Stimulated activated CD4-positive, alpha-beta T cell treated with anti-CD3 and anti-CD28 coated beads, Interleukin-4, amount 100 ng/mL, for 24 hours (primary cell): ENCODE results near the gene RPS6KA2.

Source experiments
- DNase-seq: peaks from one replicate; pipeline ENCODE4 v3.0.0-alpha.2; 2020

The RPS6KA2 gene

DNA sequence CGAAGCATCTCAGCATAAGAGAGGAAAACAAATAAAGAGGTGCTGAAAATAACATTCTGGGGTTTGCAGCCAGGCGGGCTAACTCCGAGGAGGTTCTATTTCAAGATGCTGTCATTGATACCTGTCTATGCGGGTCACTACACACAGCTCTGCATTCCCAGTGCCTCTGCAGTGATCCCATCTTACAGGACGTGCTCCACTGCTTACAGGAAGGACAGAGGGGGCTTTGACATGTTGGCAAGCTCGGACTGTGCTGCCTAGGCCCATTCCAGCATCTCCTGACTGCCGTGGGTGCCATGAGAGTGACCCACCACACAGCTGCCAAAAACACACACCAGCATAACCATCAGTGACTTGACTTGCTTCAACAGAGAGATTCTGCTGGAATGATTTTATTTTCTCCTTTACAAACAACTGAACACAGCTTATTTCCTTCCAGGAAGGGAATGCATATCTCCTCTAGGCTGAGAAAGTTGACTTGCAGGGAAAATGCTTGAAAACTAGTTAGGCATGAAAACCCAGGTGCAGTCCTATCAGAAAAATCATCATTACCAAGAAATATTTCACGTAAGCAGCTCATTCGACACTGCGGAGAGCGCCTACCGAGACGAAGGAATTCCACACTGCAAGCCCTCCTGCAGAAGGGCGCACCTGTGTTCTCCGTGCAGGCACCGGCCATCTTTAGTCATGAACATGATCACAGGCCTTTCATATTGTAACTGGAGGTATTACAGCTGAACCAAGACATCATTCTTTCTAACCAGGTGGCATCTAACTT is 103.1 kb downstream of the RPS6KA2 start:
- no peak for DNase-seq

DNA sequence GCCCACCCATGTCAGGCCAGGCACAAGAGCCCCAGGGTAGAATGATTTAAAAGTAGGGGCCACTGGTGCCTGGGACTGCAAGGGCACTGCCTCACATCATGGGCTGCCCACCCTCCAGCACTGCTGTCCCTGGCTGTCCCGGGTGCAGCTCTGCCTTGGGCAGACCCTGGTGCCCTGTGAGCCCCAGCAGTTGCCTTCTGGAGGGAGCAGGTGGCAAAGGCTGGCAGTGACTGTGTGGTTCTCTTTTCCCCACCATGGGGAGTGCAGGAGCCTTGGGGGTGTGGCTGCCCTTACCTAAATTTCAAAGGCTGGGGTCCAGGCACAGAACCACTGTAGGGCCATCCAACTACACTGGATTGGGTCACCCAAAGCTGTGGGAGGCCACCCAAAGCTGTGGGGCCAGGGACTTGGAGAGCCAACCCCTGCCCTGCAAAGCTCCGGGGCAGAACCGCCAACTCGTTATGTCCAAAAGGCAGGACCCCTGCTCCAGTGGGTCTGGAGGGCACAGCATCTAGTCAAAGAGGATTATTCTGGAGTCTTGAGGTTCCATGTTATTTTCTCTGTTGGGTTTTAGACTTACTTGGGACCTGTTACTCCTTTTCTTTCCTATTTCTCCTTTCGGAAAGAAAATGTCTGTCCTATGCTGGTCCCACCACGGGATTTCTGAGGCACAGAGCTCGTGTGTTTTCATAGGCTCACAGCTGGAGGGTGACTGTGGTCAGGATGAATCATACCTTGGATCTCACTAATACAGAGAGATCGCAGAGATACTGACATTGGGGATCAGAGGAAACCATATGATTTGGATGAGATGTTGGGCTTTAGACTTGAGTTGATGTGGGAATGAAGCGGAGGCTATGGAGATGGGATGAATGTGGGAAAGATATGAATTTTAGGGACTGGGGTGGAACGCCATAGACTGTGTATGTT is 105.9 kb downstream of the RPS6KA2 start:
- no peak for DNase-seq

DNA sequence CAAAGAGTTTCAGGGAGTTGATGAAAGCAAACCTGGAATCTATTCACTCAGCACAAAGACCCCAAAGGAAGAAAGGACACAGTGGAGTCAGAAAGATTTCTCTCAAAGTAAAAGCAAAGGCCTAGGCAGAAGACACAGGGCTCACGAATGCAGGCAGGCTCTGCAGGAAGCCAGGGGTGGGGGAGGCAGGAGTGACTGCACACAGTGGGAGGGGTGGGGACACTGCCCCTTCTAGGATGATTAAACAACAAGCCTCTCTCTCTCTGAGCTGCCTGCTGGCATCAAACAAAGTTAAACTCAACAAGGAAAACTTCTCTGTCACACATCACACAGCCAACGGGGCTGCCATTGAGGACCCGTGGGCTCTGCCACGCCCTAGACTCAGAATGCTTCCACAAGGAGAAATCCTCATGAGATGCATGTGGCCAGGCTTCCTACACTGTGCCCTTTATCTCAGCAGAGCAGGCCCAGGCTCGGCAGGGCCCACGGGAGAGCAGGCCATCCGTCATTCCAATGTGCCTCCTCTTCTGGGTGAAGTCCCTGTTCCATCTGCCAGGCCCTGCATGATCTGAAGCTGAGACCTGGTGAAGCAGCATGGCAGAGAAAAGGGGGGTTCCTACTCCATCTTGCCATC is 110.7 kb downstream of the RPS6KA2 start:
- no peak for DNase-seq

DNA sequence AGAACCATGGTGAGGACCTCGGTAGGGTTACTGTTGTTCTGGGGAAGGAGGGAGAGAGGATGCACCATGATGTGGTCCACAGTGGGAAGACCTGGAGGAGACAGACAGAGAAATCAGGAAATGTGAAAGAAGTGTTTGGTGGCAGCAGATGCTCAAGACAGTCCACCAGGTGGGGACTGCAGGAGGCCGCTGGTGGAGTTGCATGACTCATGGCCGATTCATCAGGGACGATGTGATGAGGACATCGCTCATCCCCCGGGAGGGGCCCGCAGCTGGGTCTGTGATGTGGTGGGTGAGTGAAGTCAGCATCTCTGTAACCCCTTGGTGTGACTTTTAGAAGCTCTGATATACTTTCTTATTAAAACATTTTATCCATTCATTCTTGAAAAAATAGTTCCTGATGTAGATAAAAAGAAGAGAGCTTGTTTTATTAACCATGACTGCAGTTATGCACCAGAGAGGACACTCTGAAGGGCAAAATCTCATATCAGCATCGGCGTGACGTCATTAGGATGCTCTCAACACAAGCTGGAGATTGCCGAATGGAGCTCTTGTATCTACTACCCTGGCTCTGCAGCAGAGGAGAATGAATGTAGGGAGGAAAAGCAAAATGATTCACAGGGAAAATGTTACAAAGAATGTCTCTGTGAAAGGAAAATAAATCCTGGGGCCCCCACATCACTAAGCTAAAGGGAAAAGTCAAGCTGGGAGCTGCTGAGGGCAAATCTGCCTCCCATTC is 111.8 kb downstream of the RPS6KA2 start:
- peak; percentile 67 for DNase-seq

DNA sequence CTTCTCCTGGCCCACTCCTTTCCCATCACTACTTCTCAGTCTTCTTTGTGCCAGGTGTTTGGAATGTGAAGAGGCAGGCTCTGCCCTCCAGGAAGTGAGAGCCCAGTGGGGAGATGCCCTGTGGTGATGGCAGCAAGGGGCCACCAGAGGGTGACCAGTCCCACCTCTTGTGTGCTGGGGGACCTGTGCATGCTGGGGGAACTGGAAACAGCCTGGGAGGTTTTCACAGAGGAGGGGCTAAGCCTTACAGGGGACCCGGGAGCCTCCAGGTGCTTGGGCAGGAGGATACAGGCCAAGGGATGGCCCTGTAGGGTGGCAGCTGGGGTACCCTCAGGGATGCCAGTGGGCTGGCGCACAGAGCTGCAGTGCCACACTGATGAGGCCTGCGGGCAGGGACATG is 112.9 kb downstream of the RPS6KA2 start:
- DNase-seq: no peak

DNA sequence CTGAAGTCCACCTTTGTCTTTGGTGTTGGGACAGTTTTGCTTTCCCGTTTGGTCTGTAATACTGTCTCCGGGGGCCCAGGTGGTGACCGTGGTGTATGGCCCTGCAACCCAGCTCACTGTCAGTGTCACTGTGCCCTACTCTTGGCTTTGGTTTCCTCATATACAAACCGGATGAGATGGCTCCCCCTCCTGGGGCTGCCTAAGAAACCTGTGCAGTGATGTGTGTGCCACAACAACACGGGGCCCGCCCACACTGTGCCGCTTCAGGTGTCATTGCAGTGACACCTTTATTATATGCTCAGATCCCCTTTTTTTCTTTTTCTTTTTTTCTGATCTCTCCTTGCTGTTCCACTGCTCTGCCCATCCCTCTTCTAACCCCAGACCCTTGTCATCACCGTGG is 114.5 kb downstream of the RPS6KA2 start:
- peak; percentile 24 for DNase-seq

DNA sequence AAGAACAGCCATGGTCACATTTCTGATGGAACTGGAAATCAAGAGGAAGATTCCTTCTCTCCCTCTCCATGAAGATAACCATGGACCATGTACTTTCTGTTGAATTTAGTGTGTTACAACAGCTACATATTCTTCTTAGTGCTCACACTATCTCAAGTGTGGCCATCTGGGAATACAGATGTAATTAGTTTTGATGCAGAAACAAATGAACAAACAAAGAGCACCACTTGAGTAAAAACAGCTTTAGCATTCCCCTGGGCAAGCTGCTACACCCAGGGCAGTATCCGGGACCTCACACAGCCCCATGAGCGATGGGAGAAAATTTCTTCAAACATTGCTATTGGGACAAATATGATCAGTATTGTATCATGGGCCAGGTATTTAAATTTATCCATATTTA is 115.7 kb downstream of the RPS6KA2 start:
- DNase-seq: no peak

DNA sequence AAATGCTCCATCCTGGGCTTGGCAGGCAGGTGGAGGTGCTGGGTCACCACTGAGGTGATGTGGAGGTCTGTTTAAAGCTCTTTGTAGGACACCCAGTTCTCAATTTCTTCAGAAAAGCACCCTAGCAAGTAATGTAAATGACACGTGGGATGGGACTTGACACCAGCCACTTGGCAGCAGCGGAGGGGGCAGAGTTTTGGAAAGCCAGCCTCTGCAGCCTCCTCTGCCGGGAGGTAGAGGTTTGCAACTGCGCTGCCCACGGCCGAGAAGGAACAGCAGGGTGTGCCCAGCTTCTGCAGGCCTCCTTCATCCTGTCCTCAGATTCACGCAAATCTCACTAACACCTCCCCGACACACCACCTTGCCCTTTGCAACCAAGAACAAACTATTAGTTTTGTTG is 117.9 kb downstream of the RPS6KA2 start:
- no peak for DNase-seq

DNA sequence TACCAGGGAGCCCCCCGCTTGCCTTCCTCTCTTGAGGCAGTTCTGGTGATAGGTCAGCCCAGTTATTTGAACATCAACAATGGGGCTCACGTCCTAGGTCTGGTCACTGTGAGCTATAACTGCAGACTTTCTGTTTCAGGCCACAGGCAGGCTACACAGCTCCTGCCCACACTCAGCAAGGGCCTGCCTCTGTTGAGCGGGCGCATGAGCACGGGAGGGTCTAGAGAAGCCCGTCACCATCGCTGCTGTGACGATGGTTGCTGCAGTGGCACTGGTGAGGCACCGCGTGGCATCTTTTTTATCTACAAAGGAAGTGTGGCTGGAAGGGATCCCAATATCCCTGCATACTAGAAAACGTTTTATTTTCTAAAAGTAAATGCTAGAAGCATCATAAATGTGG is 118.3 kb downstream of the RPS6KA2 start:
- DNase-seq: no peak

DNA sequence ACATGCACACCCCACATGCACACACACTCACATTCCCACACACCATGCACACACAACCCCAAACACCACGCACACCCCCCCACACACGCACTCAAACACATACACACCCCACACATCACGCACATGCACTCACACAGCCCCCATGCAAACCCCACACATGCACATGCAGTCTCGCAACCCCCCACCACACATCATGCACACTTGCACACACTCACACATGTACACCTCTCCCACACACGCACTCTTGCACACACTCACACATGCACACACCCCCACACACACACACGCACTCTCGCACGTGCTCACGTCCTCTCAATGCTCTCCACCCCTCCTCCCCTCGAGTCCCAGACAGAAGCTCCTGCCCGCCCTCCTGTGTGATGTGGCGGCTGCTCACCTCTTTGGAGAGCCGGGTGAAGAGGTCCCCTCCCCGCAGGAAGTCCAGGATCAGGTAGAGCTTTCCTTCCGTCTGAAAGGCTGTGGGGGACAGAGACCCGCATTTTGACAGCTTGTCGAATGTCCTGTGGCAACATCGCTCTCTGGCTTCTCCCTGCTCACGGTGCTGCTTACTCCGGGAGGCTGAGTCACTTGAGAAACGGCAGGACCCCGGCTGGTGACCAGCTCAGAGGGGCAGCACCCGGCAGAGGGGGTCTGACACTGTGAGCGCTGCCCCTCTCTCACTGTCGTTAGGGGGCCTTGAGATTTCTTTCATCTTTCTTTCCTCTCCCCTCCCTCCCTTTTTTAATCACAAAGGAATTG is 119.1 kb downstream of the RPS6KA2 start:
- no peak for DNase-seq

DNA sequence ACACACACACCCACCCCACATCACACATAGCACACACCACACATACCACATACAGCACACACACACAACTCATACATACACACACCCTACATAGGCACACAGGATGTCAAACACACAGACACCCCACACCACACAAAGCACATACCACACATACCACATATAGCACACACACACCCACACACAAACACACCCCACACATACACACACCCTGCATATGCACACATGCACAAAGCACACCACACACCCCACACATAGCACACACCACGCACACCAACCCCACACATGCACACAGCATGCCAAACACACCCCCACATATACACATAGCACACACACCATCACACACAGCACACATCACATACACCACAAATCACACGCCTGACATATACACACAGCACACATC is 119.7 kb downstream of the RPS6KA2 start:
- DNase-seq: no peak

DNA sequence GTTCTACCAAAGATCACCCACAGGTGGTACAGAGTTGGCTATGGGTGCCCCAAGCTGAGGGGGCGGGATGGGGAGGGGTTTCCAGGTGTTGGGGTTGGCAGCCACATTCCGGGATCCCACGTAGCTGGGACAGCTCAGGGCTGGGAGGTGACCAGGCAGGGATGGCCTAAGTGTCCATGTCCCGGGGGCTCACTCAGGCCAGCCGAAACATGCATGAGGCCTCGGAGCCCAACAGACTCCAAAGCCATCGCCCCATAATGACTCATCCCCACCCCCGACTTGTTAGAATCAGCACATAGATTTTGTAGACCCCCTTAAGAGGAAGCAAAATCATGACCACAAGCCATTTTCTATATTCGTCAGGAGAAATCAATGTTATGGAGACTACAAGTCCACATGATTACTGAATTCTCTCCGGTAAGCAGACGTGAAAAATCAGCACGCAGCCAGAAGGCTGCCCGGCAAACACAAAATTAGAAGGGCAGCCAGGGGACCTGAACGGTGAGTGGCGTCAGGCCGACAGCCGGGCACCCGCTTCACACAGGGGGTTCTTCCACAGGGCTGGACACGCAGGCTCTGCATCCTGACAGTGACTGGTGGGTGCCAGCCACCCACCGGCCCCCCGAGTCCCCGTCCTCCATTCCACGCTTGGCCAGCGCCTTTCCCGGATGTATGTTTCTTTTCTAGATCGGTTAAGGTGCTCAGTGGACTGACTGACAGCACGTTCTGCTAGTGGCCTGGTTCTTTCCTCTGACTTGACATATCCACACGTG is 121.7 kb downstream of the RPS6KA2 start:
- DNase-seq: no peak

DNA sequence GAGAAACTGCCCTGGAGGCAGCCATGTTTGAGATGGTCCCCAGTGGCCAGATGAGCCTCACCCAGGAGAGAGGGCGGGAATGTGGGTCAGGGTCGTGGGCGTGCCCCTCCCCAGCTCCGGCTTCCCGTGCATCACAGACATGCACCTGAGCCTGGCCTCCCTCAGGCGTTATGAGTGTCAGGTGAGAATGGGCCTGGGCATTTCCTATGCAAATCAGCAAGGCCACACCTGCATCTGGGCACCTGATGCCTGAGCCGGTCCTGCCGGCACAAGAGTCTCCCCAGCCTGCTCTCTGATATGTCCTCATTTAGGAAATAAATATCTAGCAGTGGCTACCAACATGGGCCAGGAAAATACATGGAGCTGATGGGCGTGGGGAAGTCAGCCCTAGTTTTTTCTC is 123.0 kb downstream of the RPS6KA2 start:
- no peak for DNase-seq

DNA sequence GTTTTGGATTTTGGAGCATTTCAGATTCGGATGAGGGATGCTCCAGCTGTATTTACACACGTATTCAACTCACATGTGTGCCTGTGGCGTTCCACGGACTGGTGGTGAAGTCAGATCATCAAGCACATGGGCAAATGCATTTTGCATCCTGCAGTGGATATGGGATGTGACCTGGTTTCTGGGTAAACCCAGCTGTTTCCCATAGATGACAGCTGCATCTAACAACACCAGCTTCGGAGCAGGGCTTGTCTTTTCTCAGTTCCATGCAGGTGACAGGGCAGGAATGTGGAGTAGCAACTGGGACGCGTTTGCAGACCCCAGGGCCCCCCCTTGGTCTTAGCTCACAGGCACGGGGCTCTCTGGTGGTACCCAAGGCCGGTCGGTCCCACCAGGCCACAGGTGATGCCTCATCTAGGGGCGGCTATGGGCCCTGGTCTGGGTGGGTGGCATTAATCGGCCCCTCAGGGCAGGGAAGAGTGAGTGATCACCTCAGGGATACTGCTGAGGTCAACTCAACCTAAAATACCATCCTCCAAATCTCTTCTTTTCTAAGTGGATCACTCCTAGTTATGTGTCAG is 123.8 kb downstream of the RPS6KA2 start:
- DNase-seq: no peak

DNA sequence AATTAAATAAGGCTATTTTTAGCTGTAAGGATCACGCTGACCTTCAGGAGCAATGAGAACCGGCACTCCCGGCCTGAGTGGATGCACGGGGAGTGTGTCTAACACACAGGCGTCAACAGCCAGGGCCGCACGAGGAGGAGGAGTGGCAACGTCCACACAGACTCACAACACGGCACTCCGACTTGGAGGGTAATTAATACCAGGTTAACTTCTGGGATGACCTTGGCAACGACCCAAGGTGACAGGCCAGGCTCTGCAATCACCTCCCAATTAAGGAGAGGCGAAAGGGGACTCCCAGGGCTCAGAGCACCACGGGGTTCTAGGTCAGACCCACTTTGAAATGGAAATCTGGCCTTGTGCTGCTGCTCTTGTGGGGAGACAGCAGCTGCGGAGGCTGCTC is 124.6 kb downstream of the RPS6KA2 start:
- no peak for DNase-seq

DNA sequence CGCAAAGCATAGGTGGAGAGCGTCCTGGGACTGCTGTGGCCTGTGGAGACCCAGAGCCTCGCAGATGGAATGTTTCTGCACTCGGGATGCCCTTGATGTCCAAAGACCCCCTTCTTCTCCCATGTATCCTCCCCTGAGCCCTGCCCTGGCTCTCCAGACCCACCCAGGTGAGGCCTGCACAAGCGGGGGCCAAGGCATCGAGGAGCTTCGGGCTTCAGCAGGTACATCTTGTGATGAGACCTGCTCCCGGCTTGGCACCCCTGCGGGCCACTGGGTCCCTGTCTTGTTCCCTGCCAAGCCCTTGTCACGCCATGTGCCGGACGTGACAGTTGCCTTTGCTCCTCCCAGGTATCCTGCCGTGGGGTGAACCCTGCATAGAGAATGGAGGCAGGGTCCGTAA is 125.8 kb downstream of the RPS6KA2 start:
- DNase-seq: no peak

DNA sequence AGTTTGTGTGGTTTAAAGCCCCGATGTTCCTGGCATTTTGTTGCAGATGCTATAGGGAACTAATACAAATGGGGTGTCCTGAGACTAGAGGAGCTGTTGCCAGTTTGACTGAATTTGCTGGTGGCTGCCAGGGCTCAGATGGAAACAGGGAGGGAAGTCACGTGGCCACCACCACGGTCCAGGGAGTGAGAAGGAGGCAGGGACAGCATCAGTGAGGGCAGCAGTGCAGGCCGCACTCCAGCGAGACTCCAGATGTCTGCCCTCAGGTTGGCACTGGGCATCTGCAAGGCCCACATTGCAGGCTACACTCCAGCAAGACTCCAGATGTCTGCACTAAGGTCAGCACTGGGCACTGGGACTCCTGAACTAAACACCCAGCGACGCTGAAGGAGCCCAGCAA is 126.8 kb downstream of the RPS6KA2 start:
- no peak for DNase-seq

DNA sequence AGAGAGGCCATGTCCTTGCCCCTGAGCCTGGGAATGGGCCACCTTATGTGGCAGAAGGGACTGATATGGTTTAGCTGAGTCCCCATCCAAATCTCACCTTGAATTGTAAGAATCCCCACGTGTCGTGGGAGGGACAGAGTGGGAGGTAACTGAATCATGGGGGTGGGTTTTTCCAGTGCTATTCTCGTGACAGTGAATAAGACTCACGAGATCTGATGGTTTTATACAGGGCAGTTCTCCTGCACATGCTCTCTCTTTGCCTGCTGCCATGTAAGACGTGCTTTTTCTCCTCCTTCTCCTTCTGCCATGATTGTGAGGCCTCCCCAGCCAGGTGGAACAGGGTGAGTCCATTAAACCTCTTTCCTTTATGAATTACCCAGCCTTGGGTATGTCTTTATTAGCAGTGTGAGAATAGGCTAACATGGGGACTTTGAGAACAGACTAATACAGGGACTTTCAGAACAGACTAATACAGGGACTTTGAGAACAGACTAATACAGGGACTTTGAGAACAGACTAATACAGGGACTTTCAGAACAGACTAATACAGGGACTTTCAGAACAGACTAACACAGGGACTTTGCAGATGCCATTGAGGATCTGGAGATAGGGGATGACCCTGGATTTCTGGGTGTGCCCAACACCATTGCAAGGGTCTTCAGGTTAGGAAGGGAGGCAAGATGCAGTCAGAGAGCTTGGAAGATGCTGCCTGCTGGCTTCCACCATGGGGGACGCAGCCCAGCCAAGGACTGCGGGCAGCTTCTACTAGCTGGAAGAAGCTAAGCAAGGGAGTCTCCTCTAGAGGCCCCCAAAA is 127.5 kb downstream of the RPS6KA2 start:
- DNase-seq: peak; percentile 15

DNA sequence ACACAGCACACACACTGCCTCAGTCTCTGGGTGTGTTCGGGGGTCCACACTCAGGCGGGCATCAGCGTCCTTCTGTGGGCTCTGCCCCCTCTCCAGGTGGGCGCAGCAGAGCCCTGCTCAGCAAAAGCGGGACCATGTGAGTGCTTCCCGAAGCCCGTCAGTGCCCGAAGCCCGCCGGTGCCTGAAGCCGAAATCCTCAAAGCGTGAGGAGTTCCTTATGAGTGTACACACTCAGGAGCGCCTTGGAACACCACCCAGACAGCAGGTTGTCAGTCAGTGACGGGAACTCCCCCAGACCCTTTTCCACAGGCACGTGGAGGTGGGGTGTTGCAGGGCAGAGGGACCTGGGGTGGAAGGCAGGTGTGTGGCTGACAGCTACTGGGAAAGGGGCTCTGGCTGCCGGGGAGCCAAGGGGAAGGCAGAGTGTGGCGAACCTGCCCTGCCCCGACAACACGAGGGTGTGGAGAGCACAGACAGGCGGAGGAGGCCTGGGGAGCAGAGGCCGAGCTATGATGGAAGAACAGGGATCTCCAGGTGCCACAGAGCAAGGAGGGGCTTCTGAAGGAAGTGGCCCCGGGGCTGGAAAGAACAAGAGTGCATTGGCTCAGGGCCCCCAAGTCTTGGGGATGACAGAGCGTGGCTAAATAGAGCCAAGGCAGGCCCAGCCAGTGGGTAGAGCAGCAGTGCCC is 128.2 kb downstream of the RPS6KA2 start:
- DNase-seq: no peak
